Activated CD4-positive, alpha-beta memory T cell treated with anti-CD3 and anti-CD28 coated beads, Interleukin-2, amount 10 ng/mL, durations not matched to agents 7 days and 5 days (primary cell): ENCODE results near the gene SCAMP1. TPM values are rescaled to one million over a fixed set of nuclear protein-coding genes. Genes with fewer than 3 reads are reported as not detected.
"Not testable (repeated sequence)": the region's sequence is repeated elsewhere in the genome, so short reads cannot be mapped to it uniquely, and the experiment has no call there.

Source experiments
- CTCF ChIA-PET: fragments of 350-600 bp; sonication (Branson Sonifier 250); formaldehyde crosslinking; loops from one replicate; lab custom pipeline; 2021; ENCODE audit warnings: antibody characterized with exemption, inconsistent platforms; lab: Charles Lee
- POLR2A ChIA-PET: fragments of 350-600 bp; sonication (Branson Sonifier 250); formaldehyde crosslinking; loops from one replicate; lab custom pipeline; 2021; ENCODE audit warnings: antibody characterized with exemption; lab: Charles Lee
- DNase-seq: peaks from one replicate; pipeline ENCODE4 v3.0.0-alpha.2; 2020
- H3K27ac Mint-ChIP-seq: one replicate; pipeline ENCODE4 v1.8.0; 2021; ENCODE audit warnings: mild to moderate bottlenecking, mixed read lengths
- H3K27me3 Mint-ChIP-seq: one replicate; pipeline ENCODE4 v1.8.0; 2021; ENCODE audit warnings: mixed read lengths
- H3K36me3 Mint-ChIP-seq: one replicate; pipeline ENCODE4 v1.8.0; 2021; ENCODE audit warnings: low read depth, mixed read lengths
- H3K4me1 Mint-ChIP-seq: one replicate; pipeline ENCODE4 v1.8.0; 2021; ENCODE audit warnings: mixed read lengths
- H3K4me3 Mint-ChIP-seq: one replicate; pipeline ENCODE4 v1.8.0; 2021; ENCODE audit warnings: mild to moderate bottlenecking, mixed read lengths
- H3K9me3 Mint-ChIP-seq: one replicate; pipeline ENCODE4 v1.8.0; 2021; ENCODE audit warnings: mixed read lengths
- total RNA-seq, 2 experiments: library from RNA; stranded (reverse); gene quantifications; one replicate each; pipeline ENCODE4 v1.2.3, GENCODE V29; 2021

The SCAMP1 gene
- total RNA-seq, 2 experiments from 2014 or later = 22.0 to 22.3 TPM

DNA sequence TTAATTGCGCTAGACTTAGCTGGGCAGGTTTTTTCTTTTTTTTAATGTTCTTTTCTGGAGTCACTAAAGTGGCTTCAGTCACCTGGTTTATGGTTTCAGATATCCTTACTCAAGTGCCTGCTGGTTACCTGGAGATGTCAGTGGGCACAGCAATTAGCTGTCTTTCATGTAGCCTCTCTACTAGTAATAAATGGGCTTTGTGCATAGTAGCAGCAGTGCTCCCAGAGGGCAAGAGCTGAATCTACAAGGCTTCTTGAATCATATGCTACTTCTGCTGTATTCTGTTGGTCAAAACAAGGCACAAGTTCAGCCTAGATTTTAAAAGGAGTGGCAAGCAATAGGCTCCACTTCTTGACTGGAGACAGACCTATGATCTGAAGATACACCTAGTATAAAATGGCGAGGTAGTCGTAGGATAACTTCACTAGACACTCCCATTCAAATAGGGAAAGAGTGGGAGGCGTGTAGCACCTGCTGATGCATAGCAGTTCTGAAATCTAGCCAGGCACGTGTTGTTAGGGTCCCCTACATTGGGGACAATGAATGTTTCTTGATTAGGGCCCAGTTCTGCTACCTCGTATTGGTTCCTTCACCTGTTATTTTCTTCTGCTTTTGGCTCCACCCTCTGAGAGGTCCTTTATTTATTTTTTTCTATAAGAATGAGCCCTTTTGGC lies 7.0 kb downstream of the SCAMP1 start:
- no peaks in the 10 kb centered on the region for H3K27me3 Mint-ChIP-seq
- H3K4me3 Mint-ChIP-seq = no peak overlapping the region
- ChIA-PET CTCF (no interaction called here), POLR2A (interaction anchor here (0.7 kb wide), 1 partner anchor 73 kb away, joined by 3 read pairs; the partner anchor contains the start of gene AP3B1)
- no peak overlapping the region for H3K27ac Mint-ChIP-seq
- peaks cover 5% of the 10 kb centered on the region for H3K4me1 Mint-ChIP-seq
- no peak for DNase-seq
- H3K36me3 Mint-ChIP-seq = no peaks in the 10 kb centered on the region
- no peaks in the 10 kb centered on the region for H3K9me3 Mint-ChIP-seq

GRCh38 chr5:78369680-78370079 lies 9.3 kb downstream of the SCAMP1 start:
- ChIA-PET CTCF (interaction anchor here (0.7 kb wide), 1 partner anchor 51 kb away, joined by 3 read pairs; no protein-coding TSS in a partner anchor), POLR2A (no interaction called here)
- H3K9me3 Mint-ChIP-seq = no peaks in the 10 kb centered on the region
- no peaks in the 10 kb centered on the region for H3K36me3 Mint-ChIP-seq
- DNase-seq = no peak
- no peak overlapping the region for H3K27ac Mint-ChIP-seq
- H3K4me1 Mint-ChIP-seq = peaks cover 4% of the 10 kb centered on the region
- no peak overlapping the region for H3K4me3 Mint-ChIP-seq
- H3K27me3 Mint-ChIP-seq = no peaks in the 10 kb centered on the region

GRCh38 chr5:78373231-78373630 lies 12.8 kb downstream of the SCAMP1 start:
- Mint-ChIP-seq H3K27me3 (no peaks in the 10 kb centered on the region), H3K27ac (no peak overlapping the region), H3K4me1 (peaks cover 8% of the 10 kb centered on the region), H3K9me3 (no peaks in the 10 kb centered on the region), H3K4me3 (no peak overlapping the region), H3K36me3 (no peaks in the 10 kb centered on the region)
- CTCF ChIA-PET = no interaction called here
- POLR2A ChIA-PET = interaction anchor here (1.5 kb wide), 2 partner anchors 13 to 79 kb away, joined by 5 to 6 read pairs; partner anchors contain the start of genes AP3B1 and SCAMP1
- no peak for DNase-seq

DNA sequence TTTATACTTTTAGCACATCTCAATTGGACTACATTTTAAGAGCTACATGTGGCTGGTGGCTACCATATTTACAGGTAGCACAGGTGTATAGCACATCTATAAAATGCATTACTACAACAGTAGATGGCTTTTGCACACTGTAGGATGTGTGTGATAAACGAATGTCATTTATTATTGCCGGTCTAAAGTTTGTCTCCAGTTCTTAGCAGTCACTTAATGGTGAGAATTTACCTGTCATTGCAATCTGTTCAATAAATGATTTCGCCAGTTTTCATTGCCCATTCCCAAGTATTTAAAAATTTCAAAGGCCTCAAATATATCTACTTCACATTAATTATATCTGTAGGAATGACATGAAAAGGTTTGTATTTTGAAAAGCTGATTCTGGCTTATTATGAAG lies 15.9 kb downstream of the SCAMP1 start:
- Mint-ChIP-seq H3K27ac (no peak overlapping the region), H3K4me3 (no peak overlapping the region), H3K9me3 (no peaks in the 10 kb centered on the region), H3K4me1 (peaks cover 8% of the 10 kb centered on the region), H3K27me3 (no peaks in the 10 kb centered on the region), H3K36me3 (peaks cover 6% of the 10 kb centered on the region)
- ChIA-PET POLR2A (no interaction called here), CTCF (no interaction called here)
- no peak for DNase-seq

DNA sequence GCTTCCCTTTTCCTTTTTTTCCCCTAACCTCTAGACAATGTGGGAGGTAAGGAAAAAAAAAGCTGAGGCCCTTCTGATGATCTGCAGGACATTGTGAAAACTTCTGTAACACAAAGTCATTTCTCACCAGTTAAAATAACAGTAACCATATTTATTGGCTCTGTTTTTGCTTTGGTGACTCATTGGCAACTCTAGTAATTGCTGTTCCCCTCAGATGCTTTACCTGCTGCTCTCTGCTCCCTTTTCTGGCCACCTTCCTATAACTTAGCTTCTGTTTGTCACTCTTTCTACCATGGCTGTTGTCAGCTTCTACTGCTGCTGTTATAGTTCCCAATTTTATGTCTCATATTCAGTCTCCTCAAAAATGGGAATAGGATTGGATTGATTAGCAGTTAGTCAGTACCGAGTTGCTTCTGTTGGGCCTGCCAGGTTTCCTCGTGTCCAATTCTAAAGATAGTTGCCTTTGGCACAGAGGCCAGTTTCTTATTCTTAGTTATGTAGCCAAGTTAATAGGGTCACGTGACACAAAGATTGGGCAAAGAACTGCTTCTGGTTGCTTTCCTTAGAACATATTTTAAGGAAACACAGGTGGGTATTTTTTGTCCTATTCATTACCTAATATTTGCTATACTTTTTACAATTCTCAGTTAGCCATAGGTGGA lies 16.8 kb downstream of the SCAMP1 start:
- H3K4me3 Mint-ChIP-seq = no peak overlapping the region
- DNase-seq = no peak
- POLR2A ChIA-PET = no interaction called here
- H3K27me3 Mint-ChIP-seq = no peaks in the 10 kb centered on the region
- CTCF ChIA-PET = no interaction called here
- H3K4me1 Mint-ChIP-seq = peaks cover 8% of the 10 kb centered on the region
- no peak overlapping the region for H3K27ac Mint-ChIP-seq
- H3K36me3 Mint-ChIP-seq = peaks cover 7% of the 10 kb centered on the region
- H3K9me3 Mint-ChIP-seq = no peaks in the 10 kb centered on the region

DNA sequence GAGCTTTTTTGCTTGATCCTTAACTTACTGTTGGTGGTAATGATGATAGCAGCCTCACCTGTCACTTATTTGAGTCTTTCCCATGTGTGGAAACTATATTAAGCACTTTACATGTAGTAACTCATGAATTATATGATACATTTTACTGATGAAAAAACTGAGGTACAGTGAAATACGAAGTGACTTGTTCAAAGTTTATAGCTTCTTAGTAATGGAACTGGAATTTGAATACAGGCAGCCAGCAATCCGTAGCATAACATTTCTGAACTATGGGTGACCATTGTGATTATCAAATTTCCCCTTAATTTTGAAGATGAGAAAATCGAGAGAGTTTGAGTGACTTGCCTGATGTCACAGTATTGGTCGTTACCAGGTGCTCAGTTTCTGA lies 17.3 kb downstream of the SCAMP1 start:
- DNase-seq = no peak
- H3K27ac Mint-ChIP-seq = no peak overlapping the region
- H3K27me3 Mint-ChIP-seq = no peaks in the 10 kb centered on the region
- ChIA-PET CTCF (no interaction called here), POLR2A (no interaction called here)
- peaks cover 8% of the 10 kb centered on the region for H3K4me1 Mint-ChIP-seq
- H3K9me3 Mint-ChIP-seq = no peaks in the 10 kb centered on the region
- H3K4me3 Mint-ChIP-seq = no peak overlapping the region
- peaks cover 7% of the 10 kb centered on the region for H3K36me3 Mint-ChIP-seq

GRCh38 chr5:78387468-78388153 lies 27.2 kb downstream of the SCAMP1 start:
- no peak overlapping the region for H3K4me3 Mint-ChIP-seq
- ChIA-PET CTCF (interaction anchor here (0.7 kb wide), 1 partner anchor 372 kb away, joined by 3 read pairs; no protein-coding TSS in a partner anchor), POLR2A (no interaction called here)
- peaks cover 36% of the 10 kb centered on the region for H3K36me3 Mint-ChIP-seq
- H3K9me3 Mint-ChIP-seq = peaks cover 41% of the 10 kb centered on the region
- H3K4me1 Mint-ChIP-seq = peaks cover 11% of the 10 kb centered on the region
- DNase-seq = no peak
- no peak overlapping the region for H3K27ac Mint-ChIP-seq
- no peaks in the 10 kb centered on the region for H3K27me3 Mint-ChIP-seq

- H3K27me3 Mint-ChIP-seq, CTCF ChIA-PET, H3K4me1 Mint-ChIP-seq, DNase-seq, H3K4me3 Mint-ChIP-seq, H3K27ac Mint-ChIP-seq, POLR2A ChIA-PET: not testable (repeated sequence)
- peaks cover 22% of the 10 kb centered on the region for H3K36me3 Mint-ChIP-seq
- H3K9me3 Mint-ChIP-seq = peaks cover 11% of the 10 kb centered on the region
Observed at GRCh38 chr5:78391357-78391756, 30.9 kb downstream of the SCAMP1 start.

DNA sequence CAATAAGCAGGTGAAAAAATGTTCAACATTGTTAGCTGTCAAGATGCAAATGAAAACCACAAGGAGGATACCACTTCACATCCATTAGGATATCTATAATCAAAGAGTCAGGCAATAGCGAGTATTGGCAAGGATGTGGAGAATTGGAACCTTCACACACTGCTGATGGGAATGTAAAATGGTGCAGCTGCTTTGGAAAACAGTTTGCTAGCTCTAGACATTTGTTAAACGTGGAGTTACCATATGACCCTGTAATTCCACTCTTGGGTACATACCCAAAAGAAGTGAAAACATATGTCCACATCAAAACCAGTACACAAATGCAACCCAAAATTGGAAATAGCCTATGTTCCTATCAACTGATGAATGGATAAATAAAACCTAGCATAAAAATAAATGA lies 37.4 kb downstream of the SCAMP1 start:
- no peak overlapping the region for H3K4me3 Mint-ChIP-seq
- no peak for DNase-seq
- ChIA-PET CTCF (no interaction called here), POLR2A (no interaction called here)
- peaks cover 16% of the 10 kb centered on the region for H3K36me3 Mint-ChIP-seq
- no peaks in the 10 kb centered on the region for H3K27me3 Mint-ChIP-seq
- peaks cover 8% of the 10 kb centered on the region for H3K9me3 Mint-ChIP-seq
- no peak overlapping the region for H3K27ac Mint-ChIP-seq
- no peaks in the 10 kb centered on the region for H3K4me1 Mint-ChIP-seq

GRCh38 chr5:78399116-78399515 lies 38.7 kb downstream of the SCAMP1 start:
- H3K4me3 Mint-ChIP-seq = no peak overlapping the region
- no peaks in the 10 kb centered on the region for H3K27me3 Mint-ChIP-seq
- peaks cover 8% of the 10 kb centered on the region for H3K9me3 Mint-ChIP-seq
- POLR2A ChIA-PET = no interaction called here
- CTCF ChIA-PET = no interaction called here
- DNase-seq = no peak
- H3K27ac Mint-ChIP-seq = no peak overlapping the region
- peaks cover 16% of the 10 kb centered on the region for H3K36me3 Mint-ChIP-seq
- H3K4me1 Mint-ChIP-seq = no peaks in the 10 kb centered on the region

GRCh38 chr5:78404682-78405293 lies 44.4 kb downstream of the SCAMP1 start:
- DNase-seq = no peak
- H3K36me3 Mint-ChIP-seq = peaks cover 15% of the 10 kb centered on the region
- H3K27me3 Mint-ChIP-seq = no peaks in the 10 kb centered on the region
- POLR2A ChIA-PET = interaction anchor here (1.9 kb wide), 1 partner anchor 111 kb away, joined by 6 read pairs; the partner anchor contains the start of gene AP3B1
- H3K27ac Mint-ChIP-seq = no peak overlapping the region
- H3K4me3 Mint-ChIP-seq = no peak overlapping the region
- CTCF ChIA-PET = no interaction called here
- peaks cover 6% of the 10 kb centered on the region for H3K9me3 Mint-ChIP-seq
- H3K4me1 Mint-ChIP-seq = peaks cover 25% of the 10 kb centered on the region

- H3K4me3 Mint-ChIP-seq = no peak overlapping the region
- no peak overlapping the region for H3K27ac Mint-ChIP-seq
- H3K36me3 Mint-ChIP-seq = peaks cover 20% of the 10 kb centered on the region
- no peaks in the 10 kb centered on the region for H3K27me3 Mint-ChIP-seq
- CTCF ChIA-PET = no interaction called here
- no peak for DNase-seq
- POLR2A ChIA-PET = interaction anchor here (1.9 kb wide), 1 partner anchor 112 kb away, joined by 6 read pairs; the partner anchor contains the start of gene AP3B1
- peaks cover 25% of the 10 kb centered on the region for H3K4me1 Mint-ChIP-seq
- peaks cover 2% of the 10 kb centered on the region for H3K9me3 Mint-ChIP-seq
Observed at GRCh38 chr5:78405829-78406750, 45.7 kb downstream of the SCAMP1 start.
